Stomach (tissue), 9 donors: ENCODE results near the gene GCK. TPM values are rescaled to one million over a fixed set of nuclear protein-coding genes. Genes with fewer than 3 reads are reported as not detected.

Experiments used
- DNase-seq, 2 donors: peaks; one replicate each; pipeline versions ENCODE4 v3.0.0 to v3.0.0-alpha.2; 2013 to 2019
- H3K27ac ChIP-seq, 5 donors: fragments of 200-600 bp in 4 of 5; sonication (generic) in 4 of 5; one replicate each; pipeline ENCODE4 v1.5.1; 2013 to 2019; ENCODE audit warnings: mild to moderate bottlenecking in 1 of 5, moderate library complexity in 1 of 5
- H3K27me3 ChIP-seq, 3 donors: fragments of 200-600 bp; sonication (generic); one replicate each; pipeline ENCODE4 v1.5.1; 2017 to 2019; ENCODE audit warnings: mixed run types in 1 of 3
- H3K36me3 ChIP-seq, 4 donors: fragments of 200-600 bp; sonication (generic); 1 replicate in 3 of 4; 2 replicates in 1 of 4; pipeline ENCODE4 v1.5.1; 2016 to 2019
- H3K4me1 ChIP-seq, 4 donors: fragments of 200-600 bp; sonication (generic); one replicate each; pipeline ENCODE4 v1.5.1; 2016 to 2019
- H3K4me3 ChIP-seq, 4 donors: fragments of 200-600 bp; sonication (generic) in 3 of 4; one replicate each; pipeline ENCODE4 v1.5.1; 2016 to 2019; ENCODE audit warnings: mild to moderate bottlenecking in 1 of 4
- H3K9me3 ChIP-seq, 4 donors: fragments of 200-600 bp; sonication (generic); one replicate each; pipeline ENCODE4 v1.5.1; 2016 to 2019
- EP300 ChIP-seq: sonication (generic); formaldehyde crosslinking; IDR thresholded peaks from one replicate; pipeline ENCODE4 v1.6.1; 2017; ENCODE audit warnings: antibody characterized with exemption
- POLR2A ChIP-seq, 4 donors: fragments of 450-650 bp; IDR thresholded peaks; one replicate each; pipeline ENCODE4 v1.6.1; 2016; ENCODE audit warnings: antibody characterized with exemption in 4 of 4, control low read depth in 2 of 4, mild to moderate bottlenecking in 1 of 4, moderate library complexity in 1 of 4
- POLR2AphosphoS5 ChIP-seq, 3 donors: sonication (generic); formaldehyde crosslinking; IDR thresholded peaks; one replicate each; pipeline ENCODE4 v1.6.1; 2016; ENCODE audit warnings: antibody characterized with exemption in 3 of 3
- WGBS, 5 donors: extraction: QIAGEN DNeasy Blood & Tissue Kit in 3 of 5; methylation state at CpG; one replicate each; pipeline versions ENCODE4 v1.1.5 to v1.1.7; 2013 to 2018; 5-methylcytosine and 5-hydroxymethylcytosine counted together
- intact Hi-C: fragments of 100-400 bp; cut with DNase I; formaldehyde crosslinking; loops from one replicate; pipeline ENCODE4 v1.15.1; 2023; ENCODE audit warnings: low total_unique reads
- polyA plus RNA-seq, 3 donors: library from polyadenylated mRNA; stranded (reverse); fragments of 200-250 nt; gene quantifications; one replicate each; pipeline ENCODE4 v1.2.3, GENCODE V29; 2013
- total RNA-seq, 5 donors: library from RNA; depleted of rRNA; stranded (reverse); fragments of >200 nt; gene quantifications; one replicate each; pipeline versions ENCODE4 v1.1.0 to v1.2.3, GENCODE V29; 2014 to 2016
- TF ChIP-seq, protein P1 (sequence below), 7 experiments: fragments of 450-650 bp in 4 of 7; fragments of 200-600 bp in 3 of 7; sonication (generic) in 3 of 7; IDR thresholded peaks; one replicate each; pipeline ENCODE4 v1.5.1; 2016 to 2019; ENCODE audit warnings: antibody characterized with exemption in 7 of 7, control low read depth in 2 of 7, mild to moderate bottlenecking in 1 of 7
- donor health status: healthy with polysubstance abuse.
- donor health status: Bipolar disorder and iron deficiency.
- donor health status: healthy.

The GCK gene
- total and polyA plus RNA-seq, 8 donors = 0.55 to 1.9 (median 1.1) TPM; not detected in 4

DNA sequence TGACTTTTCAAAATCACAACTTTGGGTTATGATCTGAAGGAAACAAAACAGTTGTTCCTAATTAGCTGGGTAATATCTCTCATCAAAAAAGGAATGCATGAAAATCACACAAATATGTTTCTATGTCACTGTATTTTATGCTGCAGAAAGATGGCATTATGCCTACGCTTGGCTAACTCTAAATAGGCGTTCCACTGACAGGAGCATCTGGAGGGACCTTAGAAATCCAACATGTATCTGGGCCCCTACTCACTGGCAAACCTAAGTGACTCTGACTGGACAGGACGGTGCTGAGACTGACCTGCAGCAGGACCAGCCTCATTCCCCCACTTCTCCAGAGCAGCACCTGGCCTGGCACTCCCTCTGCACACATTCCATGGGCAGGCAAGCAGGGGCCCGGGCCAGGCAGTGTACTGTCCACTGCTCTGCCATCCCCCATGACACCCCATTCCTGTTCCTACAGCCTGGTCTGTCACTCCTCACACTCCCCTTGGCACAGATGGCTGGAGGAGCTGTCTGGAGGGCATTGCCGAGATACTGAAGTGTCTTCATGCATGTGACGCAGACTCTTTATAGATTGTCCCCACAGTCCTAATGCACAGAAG is 45.5 kb downstream of the GCK start:
- Histone ChIP-seq H3K27ac (no peak overlapping the region), H3K36me3 (no peaks in the 10 kb centered on the region), H3K4me1 (peaks cover 19 to 23% (median 20%) of the 10 kb centered on the region in 4 donors), H3K4me3 (no peak overlapping the region), H3K9me3 (no peaks in the 10 kb centered on the region), H3K27me3 (peaks cover 0 to 28% (median 14%) of the 10 kb centered on the region in 3 donors)
- intact Hi-C loops = no loop called here
- no peak for TF ChIP-seq POLR2A (IDR thresholded peaks at IDR 0.05)
- TF ChIP-seq, protein P1, sequence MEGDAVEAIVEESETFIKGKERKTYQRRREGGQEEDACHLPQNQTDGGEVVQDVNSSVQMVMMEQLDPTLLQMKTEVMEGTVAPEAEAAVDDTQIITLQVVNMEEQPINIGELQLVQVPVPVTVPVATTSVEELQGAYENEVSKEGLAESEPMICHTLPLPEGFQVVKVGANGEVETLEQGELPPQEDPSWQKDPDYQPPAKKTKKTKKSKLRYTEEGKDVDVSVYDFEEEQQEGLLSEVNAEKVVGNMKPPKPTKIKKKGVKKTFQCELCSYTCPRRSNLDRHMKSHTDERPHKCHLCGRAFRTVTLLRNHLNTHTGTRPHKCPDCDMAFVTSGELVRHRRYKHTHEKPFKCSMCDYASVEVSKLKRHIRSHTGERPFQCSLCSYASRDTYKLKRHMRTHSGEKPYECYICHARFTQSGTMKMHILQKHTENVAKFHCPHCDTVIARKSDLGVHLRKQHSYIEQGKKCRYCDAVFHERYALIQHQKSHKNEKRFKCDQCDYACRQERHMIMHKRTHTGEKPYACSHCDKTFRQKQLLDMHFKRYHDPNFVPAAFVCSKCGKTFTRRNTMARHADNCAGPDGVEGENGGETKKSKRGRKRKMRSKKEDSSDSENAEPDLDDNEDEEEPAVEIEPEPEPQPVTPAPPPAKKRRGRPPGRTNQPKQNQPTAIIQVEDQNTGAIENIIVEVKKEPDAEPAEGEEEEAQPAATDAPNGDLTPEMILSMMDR (IDR thresholded peaks at IDR 0.05) = no peak
- TF ChIP-seq EP300 = no peak
- no peak for TF ChIP-seq POLR2AphosphoS5 (IDR thresholded peaks at IDR 0.05)
- DNase-seq = no peak
- WGBS, 5 donors = 73 to 87% (median 78%) methylated on average over 6 of the region's 6 CpGs

DNA sequence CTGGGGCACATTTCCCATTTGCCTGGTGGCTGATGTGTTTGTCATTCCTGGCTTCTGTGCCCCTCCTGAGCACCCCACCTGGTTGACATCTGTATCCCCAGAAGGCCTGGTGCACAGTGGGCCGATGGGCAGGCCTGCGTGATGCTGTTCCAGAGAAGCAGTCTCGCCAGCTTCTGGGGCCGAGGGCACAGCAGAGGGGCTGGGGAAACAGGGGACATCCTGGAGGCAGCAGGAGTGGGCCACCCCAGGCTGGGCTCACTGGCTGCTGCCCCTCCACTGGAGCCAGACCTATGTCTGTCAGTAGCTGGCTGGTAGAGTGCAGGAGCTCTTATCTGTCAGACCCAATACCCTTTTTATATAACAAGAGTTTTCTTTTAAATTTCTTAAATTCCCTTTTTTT is 47.2 kb downstream of the GCK start:
- no peaks in the 10 kb centered on the region for H3K9me3 ChIP-seq
- H3K27me3 ChIP-seq = peaks cover 0 to 28% (median 14%) of the 10 kb centered on the region in 3 donors
- no peak overlapping the region for H3K4me3 ChIP-seq
- peaks cover 19 to 21% (median 19%) of the 10 kb centered on the region in 4 donors for H3K4me1 ChIP-seq
- TF ChIP-seq POLR2A (IDR thresholded peaks at IDR 0.05) (no peak), EP300 (no peak), POLR2AphosphoS5 (IDR thresholded peaks at IDR 0.05) (no peak)
- TF ChIP-seq, protein P1 (IDR thresholded peaks at IDR 0.05) = no peak
- no peaks in the 10 kb centered on the region for H3K36me3 ChIP-seq
- no peak for DNase-seq
- 93 to 100% (median 96%) methylated on average over 4 of the region's 4 CpGs; no CpG with 5 or more reads in 1 of the 5 donors for WGBS, 5 donors
- no peak overlapping the region for H3K27ac ChIP-seq
- intact Hi-C loops = no loop called here

DNA sequence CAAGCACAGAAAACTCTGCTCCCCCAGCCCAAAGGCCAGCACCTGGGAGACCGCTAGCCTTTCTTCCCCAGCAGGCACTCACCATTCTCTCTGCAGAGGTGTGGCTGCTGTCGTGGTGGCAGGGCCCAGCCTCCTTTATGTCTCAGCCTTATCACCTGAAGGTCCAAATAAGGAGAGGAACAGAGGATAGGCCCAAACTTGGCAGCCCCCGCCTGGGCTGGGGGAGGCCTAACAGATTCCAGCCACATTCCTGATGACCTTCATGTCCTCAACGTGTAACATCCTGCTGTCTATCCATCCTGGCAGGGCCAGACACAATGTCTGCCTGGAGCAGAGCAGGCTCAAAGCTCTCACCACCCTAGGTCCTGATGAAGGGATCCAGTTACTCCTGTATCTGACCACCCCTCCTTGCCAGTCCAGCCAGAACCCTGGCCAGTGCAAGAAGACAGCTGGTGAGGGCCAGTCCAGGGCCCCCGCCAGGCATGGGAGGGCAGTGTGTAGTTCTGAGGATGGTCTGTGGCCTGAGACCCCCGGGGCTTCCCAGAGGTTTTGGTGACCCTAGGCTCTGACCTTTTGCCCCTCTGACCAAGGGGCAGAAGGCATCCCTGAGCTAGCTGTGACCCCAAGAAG is 47.9 kb downstream of the GCK start, which contains the start of gene MYL7:
Gene MYL7 (minus strand): TSS at position 112 of the 630 bp plus-strand sequence. CDS start 27 bp downstream, at position 85.
- TF ChIP-seq EP300 (no peak), POLR2AphosphoS5 (IDR thresholded peaks at IDR 0.05) (no peak), POLR2A (IDR thresholded peaks at IDR 0.05) (no peak)
- TF ChIP-seq, protein P1 (IDR thresholded peaks at IDR 0.05) = no peak
- DNase-seq = no peak
- H3K9me3 ChIP-seq = no peaks in the 10 kb centered on the region
- no peaks in the 10 kb centered on the region for H3K36me3 ChIP-seq
- H3K27ac ChIP-seq = no peak within 1 kb of the TSS
- intact Hi-C loops = no loop called here
- 60 to 88% (median 69%) methylated on average over 3 to 6 of the region's 6 CpGs for WGBS, 5 donors
- H3K4me1 ChIP-seq = peaks cover 13 to 16% (median 14%) of the 10 kb centered on the region in 4 donors
- no peak within 1 kb of the TSS for H3K4me3 ChIP-seq
- peaks cover 0 to 23% (median 14%) of the 10 kb centered on the region in 3 donors for H3K27me3 ChIP-seq

DNA sequence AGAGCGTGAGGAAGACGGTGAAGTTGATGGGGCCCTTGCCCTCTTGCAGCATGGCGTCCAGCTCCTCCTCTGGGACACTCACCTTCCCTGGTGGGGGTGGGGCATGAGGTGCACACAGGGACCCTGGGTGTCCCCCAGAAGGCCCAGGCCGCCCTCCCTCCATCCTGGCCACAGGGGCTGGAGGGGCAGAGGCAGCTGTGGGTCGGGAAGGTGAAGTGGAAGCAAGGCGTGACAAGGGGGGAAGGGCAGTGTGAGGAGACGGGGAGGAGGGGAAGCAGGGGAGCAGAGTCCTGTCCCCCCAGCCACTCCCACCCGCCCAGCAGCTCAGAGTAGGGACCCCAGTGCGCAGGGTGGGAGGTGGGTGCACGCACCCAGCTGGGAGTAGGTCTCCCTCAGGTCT is 48.9 kb downstream of the GCK start:
- TF ChIP-seq POLR2A (IDR thresholded peaks at IDR 0.05) (no peak), POLR2AphosphoS5 (IDR thresholded peaks at IDR 0.05) (no peak), EP300 (no peak)
- TF ChIP-seq, protein P1 (IDR thresholded peaks at IDR 0.05) = no peak
- peaks cover 0 to 13% (median 4%) of the 10 kb centered on the region in 3 donors for H3K27me3 ChIP-seq
- H3K27ac ChIP-seq = no peak overlapping the region
- peaks cover 3 to 6% (median 4%) of the 10 kb centered on the region in 4 donors for H3K4me1 ChIP-seq
- no peaks in the 10 kb centered on the region for H3K9me3 ChIP-seq
- no peaks in the 10 kb centered on the region for H3K36me3 ChIP-seq
- intact Hi-C loops = no loop called here
- no peak for DNase-seq
- 79 to 89% (median 82%) methylated on average over 7 to 10 of the region's 10 CpGs for WGBS, 5 donors
- H3K4me3 ChIP-seq = no peak overlapping the region
